Measurements from ENCODE around the gene FCRLB.
A peak's percentile ranks its signal among the peaks of the same experiment; 100 is the strongest.
"Not testable (repeated sequence)": the region's sequence is repeated elsewhere in the genome, so short reads cannot be mapped to it uniquely, and the experiment has no call there.

The FCRLB gene

DNA sequence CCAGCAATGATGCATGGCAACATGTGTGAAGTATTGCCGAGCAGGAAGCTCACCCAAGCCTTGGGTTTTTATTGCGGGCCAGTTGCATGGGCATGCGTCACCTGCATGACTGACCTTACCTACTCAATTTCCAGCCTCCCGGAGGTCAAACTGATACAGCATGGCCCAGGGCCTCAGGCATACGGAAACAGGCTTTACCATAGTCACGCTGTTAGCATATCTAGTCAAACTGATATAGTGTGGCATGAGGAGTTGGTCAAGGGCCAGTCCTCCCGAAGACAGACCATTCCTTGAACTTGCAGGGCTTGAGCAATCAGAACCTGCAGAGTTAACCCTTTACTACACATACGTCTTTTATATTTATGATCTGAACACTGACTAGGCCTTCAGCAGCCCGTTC is 21.9 kb downstream of the FCRLB start:
- FAIRE-seq = no peak

DNA sequence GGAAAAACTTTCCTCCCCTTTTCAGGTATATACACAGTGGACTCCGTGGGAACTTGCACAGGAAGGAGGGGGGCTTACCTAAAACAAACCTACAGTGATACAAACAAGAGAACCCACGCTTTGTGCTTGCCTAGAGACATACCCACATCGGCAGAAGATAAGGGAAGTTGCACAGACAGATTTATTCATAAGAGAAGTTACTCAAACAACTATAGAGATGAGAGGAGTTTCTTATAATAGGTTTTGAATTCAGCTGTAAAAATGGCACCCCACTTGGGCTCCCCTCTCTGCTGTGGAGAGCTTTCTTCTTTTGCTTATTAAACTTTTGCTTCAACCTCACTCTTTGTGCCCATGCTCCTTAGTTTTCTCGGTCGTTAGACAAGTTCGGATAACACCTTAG is 26.5 kb downstream of the FCRLB start:
- FAIRE-seq = no peak

DNA sequence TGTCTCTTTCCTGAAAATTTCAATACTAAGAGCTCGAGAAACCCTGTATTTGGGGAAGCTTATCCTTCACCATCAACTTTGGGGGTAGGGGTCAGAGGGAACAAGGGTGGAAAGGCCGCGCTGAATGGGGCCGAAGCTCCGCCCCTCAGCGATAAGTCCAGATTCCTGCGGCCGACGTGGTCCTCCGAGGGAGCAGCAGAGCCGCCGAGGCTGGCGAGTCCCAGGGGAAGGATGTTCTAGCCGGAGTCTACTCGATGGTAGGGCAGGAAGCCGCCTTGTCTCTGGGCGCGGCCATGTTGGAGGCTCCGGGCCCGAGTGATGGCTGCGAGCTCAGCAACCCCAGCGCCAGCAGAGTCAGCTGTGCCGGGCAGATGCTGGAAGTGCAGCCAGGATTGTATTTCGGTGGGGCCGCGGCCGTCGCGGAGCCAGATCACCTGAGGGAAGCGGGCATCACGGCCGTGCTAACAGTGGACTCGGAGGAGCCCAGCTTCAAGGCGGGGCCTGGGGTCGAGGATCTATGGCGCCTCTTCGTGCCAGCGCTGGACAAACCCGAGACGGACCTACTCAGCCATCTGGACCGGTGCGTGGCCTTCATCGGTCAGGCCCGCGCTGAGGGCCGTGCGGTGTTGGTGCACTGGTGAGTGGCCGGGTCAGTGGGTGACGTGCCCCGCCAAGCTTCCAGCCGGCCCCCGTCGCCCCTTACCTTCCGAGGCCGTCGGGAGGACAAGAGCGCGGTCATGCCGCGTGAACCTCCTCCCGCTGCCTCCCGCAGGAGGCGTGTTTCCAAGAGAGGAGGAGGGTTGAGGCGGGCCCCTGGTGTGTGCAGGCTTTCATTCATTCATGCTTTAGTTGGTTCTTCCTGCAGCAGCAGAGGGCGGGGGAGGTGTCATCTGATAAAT is 28.4 kb downstream of the FCRLB start, which contains the start of gene DUSP12:
DUSP12 (plus strand) TSS at position 278 of the 899 bp plus-strand sequence; CDS start at position 294, 16 bp downstream.
- peak; percentile 79 for FAIRE-seq

DNA sequence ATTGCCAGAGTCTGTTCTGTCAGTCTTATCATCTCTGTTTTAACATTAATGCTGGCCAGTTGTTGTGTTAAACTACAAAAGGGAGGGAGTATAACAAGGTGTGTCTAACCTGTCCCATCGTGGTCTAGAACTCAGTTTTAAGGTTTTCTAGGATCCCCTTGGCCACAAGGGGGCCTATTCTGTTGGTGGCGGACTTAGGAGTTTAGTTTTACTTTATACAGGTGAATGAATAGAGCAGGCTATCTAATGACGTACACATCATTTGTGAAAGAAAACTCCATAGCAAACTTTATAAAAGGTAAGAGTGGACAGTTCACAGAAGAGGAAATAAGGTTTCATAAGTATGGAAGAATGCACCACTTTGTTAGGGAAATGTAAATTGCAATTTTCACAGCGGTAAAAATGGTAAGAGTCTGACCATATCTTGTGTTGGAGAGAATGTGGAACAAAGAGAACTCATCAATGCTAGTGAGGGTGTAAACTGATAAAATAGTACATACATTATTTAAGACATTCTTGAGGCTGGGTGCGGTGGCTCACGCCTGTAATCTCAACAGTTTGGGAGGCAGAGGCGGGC is 42.3 kb downstream of the FCRLB start:
- FAIRE-seq = no peak

DNA sequence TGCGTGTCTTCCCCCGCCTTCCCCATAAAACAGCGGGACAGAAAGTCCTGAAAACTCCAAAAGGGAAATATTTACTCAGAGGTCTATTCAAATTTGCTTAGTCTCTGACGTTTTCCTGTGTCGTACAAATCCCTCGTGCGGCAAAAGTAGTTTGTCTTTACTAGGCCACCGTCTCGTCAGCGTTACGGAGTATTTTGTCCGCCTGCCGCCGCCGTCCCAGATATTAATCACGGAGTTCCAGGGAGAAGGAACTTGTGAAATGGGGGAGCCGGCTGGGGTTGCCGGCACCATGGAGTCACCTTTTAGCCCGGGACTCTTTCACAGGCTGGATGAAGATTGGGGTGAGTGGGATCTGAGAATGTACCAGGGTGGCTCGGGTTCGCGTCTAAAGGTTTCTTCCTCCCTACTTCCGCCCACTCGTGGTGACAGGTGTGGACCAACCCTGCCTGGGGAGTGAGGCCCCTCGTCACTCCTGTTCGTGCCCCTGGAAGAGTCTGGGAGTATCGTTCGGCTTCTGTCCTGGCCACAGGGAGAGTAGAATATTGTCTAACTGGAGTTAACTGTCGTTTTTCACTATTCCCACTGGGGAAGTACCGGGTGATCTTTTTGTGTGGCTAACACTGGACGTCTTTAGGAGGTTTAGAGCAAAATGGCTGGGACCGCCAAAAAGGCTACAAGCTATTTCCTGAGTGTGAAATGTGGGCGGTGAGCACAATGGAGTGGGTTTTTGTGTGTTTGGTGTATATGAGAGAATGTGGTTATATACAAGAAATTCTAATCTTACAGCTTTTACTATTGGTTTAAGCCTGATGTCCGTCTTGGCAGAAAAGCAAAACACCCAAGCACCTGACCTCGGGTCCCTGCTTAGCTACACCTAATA is 45.0 kb downstream of the FCRLB start, which contains the start of gene ATF6:
ATF6 (plus strand) TSS at position 219 of the 880 bp plus-strand sequence; CDS start at position 260, 41 bp downstream.
- peak; percentile 89 for FAIRE-seq

DNA sequence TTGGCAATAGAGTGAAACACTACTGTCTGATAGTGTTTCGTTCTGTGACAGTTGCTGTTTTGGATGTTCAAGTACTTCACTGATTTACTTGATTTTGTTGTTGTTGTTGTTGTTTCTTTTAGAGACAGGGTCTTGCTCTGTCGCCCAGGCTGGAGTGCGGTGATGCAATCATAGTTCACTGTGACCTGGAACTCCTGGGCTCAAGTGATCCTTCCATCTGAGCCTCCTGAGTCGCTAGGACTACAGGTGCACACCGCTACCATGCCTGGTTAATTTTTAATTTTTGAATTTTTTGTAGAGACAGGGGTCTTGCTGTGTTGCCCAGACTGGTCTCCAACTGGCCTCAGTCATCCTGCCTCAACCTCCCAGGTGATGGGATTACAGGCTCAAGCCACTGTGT is 47.1 kb downstream of the FCRLB start:
- FAIRE-seq = no peak

DNA sequence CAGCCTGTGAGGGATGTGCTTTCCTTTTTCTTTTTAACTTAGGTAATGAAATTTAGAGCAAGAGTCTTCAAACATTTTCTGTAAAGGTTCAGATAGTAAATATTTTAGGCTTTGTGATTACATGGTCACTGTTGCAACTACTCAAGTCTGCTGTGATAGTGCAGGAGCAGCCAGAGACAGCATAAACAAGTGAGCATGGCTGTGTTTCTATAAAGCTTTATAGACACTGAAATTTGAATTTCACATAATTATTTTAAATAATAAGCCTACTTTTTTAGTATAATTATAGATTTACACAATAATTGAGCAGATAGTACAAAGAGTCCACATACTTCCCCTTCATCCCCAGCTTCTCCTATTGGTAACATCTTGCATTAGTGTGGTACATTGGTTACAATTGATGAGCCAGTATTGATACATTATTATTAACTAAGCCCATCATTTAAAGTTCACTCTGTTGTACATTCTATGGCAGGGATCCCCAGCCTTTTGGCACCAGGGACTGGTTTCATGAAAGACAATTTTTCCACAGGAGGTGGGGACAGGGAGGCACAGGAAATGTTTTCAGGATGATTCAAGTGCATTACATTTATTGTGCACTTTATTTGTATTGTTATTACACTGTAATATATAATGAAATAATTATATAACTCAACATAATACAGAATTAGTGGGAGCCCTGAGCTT is 47.8 kb downstream of the FCRLB start:
- no peak for FAIRE-seq

DNA sequence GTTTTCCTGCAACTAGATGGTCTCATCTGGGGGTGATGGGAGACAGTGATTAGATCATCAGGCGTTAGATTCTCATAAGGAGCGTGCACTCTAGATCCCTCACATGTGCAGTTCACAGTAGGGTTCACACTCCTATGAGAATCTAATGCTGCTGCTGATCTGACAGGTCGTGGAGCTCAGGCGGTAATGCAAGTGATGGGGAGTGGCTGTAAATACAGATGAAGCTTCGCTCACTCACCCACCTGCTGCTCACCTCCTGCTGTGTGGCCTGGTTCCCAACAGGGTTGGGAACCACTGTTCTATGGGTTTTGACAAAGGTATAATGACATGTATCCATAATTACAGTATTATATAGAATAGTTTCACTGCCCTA is 48.3 kb downstream of the FCRLB start:
- not testable (repeated sequence) for FAIRE-seq

DNA sequence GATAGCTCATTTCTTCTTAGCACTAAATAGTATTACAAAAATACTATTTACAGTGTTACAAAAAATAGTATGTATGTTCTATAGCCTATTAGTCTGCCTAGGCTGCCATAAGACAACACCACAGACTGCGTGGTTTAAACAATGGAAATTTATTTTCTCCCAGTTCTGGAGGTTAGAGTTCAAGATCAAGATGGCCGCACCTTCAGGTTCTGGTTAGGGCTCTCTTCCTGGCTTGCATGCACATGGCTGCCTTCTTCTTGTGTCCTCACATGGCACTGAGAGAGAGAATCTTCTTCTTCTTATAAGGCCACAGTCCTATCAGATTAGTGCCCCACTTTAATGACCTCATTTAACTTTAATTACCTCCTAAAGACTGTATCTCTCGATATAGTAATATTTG is 48.9 kb downstream of the FCRLB start:
- FAIRE-seq = no peak

DNA sequence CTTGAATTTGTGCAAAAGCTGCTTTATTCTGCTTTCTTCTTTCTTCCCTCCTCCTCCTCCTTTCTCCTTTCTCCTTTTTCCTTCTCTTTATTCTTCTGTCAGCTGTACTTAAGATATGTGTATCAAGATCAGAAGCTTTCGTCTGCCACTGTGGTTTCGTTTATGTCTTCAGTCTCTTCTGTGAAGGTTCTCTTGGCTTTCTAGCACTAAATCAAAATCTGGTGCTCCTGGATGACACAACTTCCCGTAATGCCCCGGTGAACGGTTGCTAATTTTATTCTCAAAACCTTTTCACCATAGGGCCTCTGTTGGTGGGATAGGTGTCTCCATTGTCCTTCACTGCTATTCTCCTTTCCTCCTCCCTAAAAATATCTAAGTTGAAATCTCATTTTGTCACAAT is 49.8 kb downstream of the FCRLB start:
- FAIRE-seq = no peak

DNA sequence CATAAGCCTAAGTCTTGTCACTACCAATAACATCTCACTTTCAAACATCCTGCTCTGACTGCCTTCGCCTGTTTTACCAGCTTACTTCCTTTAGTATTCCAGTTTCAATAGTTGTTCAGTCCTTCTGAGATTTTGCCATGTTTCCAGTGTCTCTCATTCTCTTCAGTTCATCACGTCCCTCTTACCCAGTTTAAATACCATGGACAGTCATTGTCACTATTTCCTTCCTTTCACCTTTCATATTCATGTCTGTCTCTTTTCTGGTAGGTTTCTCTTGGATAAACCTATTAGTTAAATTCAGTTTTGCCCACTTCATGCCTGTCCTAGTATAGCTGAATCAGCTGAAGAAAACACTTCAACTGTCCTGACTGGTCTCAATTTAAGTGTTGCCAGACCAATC is 50.6 kb downstream of the FCRLB start:
- FAIRE-seq = no peak

DNA sequence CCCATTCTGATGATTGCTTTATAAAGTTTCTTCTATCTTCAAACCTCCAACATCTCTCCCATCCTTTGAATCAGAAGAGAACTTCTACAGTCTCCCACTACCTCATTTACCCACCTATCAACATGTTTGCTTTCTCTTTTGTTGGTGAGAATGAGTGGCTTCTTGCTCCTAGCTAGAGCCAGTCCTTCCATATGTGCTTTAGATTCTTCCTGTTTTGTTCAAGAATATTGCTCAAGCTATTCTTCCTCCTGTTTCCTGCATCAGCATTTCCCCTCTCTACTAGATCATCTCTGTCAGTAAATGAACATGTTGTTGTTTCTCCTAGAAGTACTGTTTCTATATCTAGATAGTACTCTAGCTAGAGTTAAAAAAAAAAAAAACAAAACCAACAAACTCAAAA is 51.1 kb downstream of the FCRLB start:
- no peak for FAIRE-seq

DNA sequence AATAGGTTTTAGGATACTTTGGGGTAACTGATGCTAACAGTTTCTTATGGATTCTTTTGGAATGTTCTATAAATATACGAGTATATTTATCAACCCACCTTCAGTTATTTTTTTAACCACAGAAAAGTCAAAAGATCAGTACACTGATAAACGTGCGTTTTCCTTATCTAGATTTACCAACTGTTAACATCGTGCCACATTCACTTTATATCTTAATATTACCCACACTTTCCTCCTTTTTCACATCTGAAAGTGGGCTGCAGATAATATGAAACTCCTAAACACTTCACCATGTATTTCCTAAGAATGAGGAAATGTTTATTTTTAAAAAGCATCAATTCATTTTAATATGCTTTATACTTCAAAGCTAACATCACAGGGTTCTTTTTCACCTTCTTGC is 52.4 kb downstream of the FCRLB start:
- no peak for FAIRE-seq

DNA sequence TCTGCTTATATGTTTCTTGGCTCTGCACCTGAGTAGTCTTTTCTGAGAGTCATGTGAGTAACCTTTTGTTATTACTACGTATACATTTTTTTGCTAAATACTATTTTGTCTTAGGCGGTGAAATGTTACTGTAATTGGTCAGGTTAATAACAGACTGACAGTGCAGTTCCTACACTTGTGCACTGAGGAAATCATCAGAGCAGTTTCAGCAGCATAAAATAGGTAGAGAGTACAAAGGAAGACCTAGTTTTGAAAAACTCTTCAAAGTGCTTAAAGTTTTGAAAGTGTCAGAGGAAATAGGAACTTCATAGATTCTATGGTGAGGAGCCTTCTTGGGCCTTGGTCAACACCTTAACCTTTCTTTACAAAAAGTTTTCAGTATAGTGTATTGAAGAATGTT is 55.9 kb downstream of the FCRLB start:
- FAIRE-seq = no peak

Data from endometrium (tissue), 2 donors.